ENCODE measurements around the gene FBXO27.
"Not testable (repeated sequence)": the region's sequence is repeated elsewhere in the genome, so short reads cannot be mapped to it uniquely, and the experiment has no call there.

The FBXO27 gene, protein sequence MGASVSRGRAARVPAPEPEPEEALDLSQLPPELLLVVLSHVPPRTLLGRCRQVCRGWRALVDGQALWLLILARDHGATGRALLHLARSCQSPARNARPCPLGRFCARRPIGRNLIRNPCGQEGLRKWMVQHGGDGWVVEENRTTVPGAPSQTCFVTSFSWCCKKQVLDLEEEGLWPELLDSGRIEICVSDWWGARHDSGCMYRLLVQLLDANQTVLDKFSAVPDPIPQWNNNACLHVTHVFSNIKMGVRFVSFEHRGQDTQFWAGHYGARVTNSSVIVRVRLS

DNA sequence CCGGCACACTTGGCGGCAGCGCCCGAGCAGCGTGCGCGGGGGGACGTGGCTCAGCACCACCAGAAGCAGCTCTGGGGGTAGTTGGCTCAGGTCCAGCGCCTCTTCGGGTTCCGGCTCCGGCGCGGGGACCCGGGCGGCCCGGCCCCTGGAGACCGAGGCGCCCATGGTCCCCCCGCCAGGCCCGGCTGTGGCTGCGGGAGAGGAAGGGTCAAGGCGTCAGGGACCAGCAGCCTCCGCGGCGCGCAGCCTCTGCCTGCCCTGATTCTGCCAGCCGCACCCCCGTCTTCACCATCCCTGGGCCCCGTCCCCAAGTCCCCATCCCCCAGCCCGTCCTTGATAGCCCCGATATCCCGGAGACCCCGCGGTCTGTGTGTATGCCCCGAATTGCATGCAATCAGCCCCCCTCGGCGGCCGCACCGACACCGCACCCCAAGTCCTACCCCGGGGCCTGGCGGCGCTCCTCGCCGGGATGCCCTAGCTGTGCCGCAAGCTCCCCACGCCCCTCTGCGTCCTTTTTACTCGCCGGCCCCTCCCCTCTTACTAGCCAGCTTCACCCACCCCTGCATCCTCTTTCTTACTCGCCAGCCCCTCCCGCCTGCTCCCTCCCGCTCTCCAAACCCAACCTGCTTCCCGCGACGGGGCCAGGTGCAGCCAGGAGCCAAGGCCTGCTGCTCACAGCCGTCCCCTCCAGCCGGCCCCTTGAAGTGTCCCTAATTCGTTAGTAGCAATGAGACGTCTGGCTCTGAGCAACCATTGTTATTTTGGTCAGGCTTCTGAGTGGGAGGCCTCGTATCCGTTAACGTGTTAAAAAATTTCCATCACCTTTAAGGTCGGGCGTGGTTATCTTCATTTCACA lies at the start of gene FBXO27:
TSS of gene FBXO27 (minus strand) at position 487 of the 856 bp plus-strand sequence. CDS start at position 165, 322 bp downstream.
- no peak for DNase-seq (ENCODE audit: low read depth, low spot score)
- Histone ChIP-seq H3K36me3 (ENCODE audit: control insufficient read depth, insufficient read depth, low read length) (peaks cover 3% of the 10 kb centered on the region; the same call in 1 of the 2 replicates), H3K27ac (ENCODE audit: low read length) (no peak within 1 kb of the TSS), H3K9me3 (ENCODE audit: control insufficient read depth, insufficient read depth, low read length) (no peaks in the 10 kb centered on the region), H3K4me1 (ENCODE audit: control insufficient read depth, insufficient read depth, low read length) (peaks cover 2% of the 10 kb centered on the region; the same call in 1 of the 2 replicates), H3K4me3 (ENCODE audit: low read length) (peak within 1 kb of the TSS; percentile 56; the same call in 1 of the 2 replicates), H3K27me3 (ENCODE audit: control insufficient read depth, insufficient read depth, low read length) (no peaks in the 10 kb centered on the region)
- WGBS (ENCODE audit: insufficient coverage, insufficient read length) = no CpG with 5 or more reads among the region's 66 CpGs

DNA sequence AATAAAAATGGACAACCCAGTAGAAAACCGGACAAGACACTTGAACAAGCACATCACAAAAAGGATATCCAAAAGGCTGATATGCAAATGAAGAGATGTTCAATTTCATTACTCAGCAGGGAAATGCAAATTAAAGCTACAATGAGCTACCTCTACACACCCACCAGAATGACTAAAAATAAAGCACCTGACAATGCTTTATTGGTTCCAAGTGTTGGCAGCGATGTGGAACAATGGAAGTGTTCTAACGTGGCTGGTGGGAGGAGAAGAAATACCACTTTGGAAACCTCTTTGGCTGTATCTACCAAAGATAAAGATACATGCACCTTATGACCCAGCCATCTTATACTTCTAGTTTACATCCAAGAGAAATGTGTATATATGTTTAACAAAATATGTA lies 48.1 kb upstream of the FBXO27 start:
- WGBS (ENCODE audit: insufficient coverage, insufficient read length) = no CpG with 5 or more reads among the region's 3 CpGs
- DNase-seq (ENCODE audit: low read depth, low spot score) = no peak
- Histone ChIP-seq H3K27ac (ENCODE audit: low read length) (no peak overlapping the region), H3K4me1 (ENCODE audit: control insufficient read depth, insufficient read depth, low read length) (peaks cover 2% of the 10 kb centered on the region; the same call in 1 of the 2 replicates), H3K4me3 (ENCODE audit: low read length) (no peak overlapping the region), H3K9me3 (ENCODE audit: control insufficient read depth, insufficient read depth, low read length) (no peaks in the 10 kb centered on the region), H3K36me3 (ENCODE audit: control insufficient read depth, insufficient read depth, low read length) (no peaks in the 10 kb centered on the region), H3K27me3 (ENCODE audit: control insufficient read depth, insufficient read depth, low read length) (peaks cover 15% of the 10 kb centered on the region; the same call in 1 of the 2 replicates)

DNA sequence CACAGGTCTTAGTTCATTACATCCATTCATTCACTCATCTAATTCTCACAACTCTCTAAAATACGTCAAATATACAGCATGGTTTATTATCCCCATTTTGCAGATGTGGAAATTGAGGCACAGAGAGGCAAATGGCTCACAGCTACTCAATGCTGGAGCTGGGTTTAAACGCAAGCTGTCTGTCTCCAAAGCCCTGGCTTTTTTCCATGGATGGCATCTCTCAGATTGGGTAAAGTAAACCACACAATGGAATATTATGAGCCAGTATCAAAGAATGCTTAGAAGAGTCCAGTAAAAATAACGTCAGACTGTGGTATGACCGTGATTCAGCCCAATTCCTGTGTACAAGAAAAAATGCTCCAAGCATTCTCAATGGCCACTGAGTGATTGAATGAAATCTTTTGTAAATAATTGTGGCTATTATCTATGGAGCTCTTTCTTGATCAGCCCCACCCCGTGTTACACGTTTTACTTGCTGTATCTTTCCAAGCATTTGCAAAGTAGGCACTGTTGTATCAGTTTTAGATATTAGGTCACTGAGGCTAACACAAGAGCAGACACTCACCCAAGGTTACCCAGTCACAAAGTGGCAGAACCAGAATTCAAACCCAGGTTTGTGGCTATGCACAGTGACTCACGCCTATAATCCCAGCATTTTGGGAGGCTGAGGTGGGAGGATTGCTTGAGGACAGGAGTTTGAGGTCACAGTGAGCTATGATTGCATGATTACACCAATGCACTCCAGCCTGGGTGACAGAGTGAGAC lies 46.3 kb upstream of the FBXO27 start:
- H3K4me1 ChIP-seq (ENCODE audit: control insufficient read depth, insufficient read depth, low read length) = no peaks in the 10 kb centered on the region
- 100% methylated on average over 1 of the region's 7 CpGs for WGBS (ENCODE audit: insufficient coverage, insufficient read length)
- H3K27me3 ChIP-seq (ENCODE audit: control insufficient read depth, insufficient read depth, low read length) = peaks cover 7% of the 10 kb centered on the region
- no peaks in the 10 kb centered on the region for H3K36me3 ChIP-seq (ENCODE audit: control insufficient read depth, insufficient read depth, low read length)
- no peak overlapping the region for H3K4me3 ChIP-seq (ENCODE audit: low read length)
- H3K9me3 ChIP-seq (ENCODE audit: control insufficient read depth, insufficient read depth, low read length) = no peaks in the 10 kb centered on the region
- no peak for DNase-seq (ENCODE audit: low read depth, low spot score)
- H3K27ac ChIP-seq (ENCODE audit: low read length) = no peak overlapping the region

DNA sequence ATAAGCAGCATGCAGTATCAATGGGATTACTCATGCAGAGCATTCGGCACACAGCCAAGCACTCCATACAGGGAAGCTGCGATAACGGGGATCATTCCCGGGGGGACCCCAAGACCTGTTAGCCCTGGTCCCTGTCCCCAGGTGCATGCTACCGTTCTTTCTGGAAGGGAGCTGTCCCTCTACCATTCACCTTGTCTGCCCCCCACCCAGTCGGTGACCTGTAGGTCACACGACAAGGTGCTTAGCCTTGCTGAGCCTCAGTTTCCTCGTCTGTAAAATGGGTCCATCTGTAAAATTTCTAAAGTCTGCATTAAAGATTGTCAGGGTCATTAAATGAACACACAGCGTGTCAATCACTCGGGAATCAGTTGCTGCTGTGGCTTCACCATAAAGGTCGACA lies 45.0 kb upstream of the FBXO27 start:
- Histone ChIP-seq H3K4me1 (ENCODE audit: control insufficient read depth, insufficient read depth, low read length) (no peaks in the 10 kb centered on the region), H3K36me3 (ENCODE audit: control insufficient read depth, insufficient read depth, low read length) (no peaks in the 10 kb centered on the region), H3K27ac (ENCODE audit: low read length) (no peak overlapping the region), H3K27me3 (ENCODE audit: control insufficient read depth, insufficient read depth, low read length) (no peaks in the 10 kb centered on the region; the same call in 1 of the 2 replicates), H3K4me3 (ENCODE audit: low read length) (no peak overlapping the region), H3K9me3 (ENCODE audit: control insufficient read depth, insufficient read depth, low read length) (no peaks in the 10 kb centered on the region)
- no CpG with 5 or more reads among the region's 11 CpGs for WGBS (ENCODE audit: insufficient coverage, insufficient read length)
- no peak for DNase-seq (ENCODE audit: low read depth, low spot score)

DNA sequence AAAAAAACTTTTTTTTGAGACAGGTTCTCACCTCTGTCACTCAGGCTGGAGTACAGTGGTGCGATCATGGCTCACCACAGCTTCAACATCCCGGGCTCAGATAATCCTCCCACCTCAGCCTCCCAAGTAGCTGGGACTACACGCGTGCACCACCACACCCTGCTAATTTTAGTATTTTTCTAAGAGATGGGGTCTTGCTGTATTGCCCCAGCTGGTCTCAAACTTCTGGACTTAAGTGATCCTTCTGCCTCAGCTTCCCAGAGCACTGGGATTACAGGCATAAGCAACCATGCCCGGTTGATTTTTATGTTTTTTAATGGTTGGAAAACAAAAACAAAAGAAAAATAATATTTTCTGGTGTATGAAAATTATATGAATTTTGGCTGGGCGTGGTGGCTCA lies 42.6 kb upstream of the FBXO27 start:
- H3K36me3 ChIP-seq (ENCODE audit: control insufficient read depth, insufficient read depth, low read length) = no peaks in the 10 kb centered on the region
- DNase-seq (ENCODE audit: low read depth, low spot score) = no peak
- WGBS (ENCODE audit: insufficient coverage, insufficient read length) = no CpG with 5 or more reads among the region's 6 CpGs
- H3K27me3 ChIP-seq (ENCODE audit: control insufficient read depth, insufficient read depth, low read length) = no peaks in the 10 kb centered on the region; the same call in 1 of the 2 replicates
- H3K27ac ChIP-seq (ENCODE audit: low read length) = no peak overlapping the region
- H3K4me1 ChIP-seq (ENCODE audit: control insufficient read depth, insufficient read depth, low read length) = no peaks in the 10 kb centered on the region
- no peaks in the 10 kb centered on the region for H3K9me3 ChIP-seq (ENCODE audit: control insufficient read depth, insufficient read depth, low read length)
- no peak overlapping the region for H3K4me3 ChIP-seq (ENCODE audit: low read length)

DNA sequence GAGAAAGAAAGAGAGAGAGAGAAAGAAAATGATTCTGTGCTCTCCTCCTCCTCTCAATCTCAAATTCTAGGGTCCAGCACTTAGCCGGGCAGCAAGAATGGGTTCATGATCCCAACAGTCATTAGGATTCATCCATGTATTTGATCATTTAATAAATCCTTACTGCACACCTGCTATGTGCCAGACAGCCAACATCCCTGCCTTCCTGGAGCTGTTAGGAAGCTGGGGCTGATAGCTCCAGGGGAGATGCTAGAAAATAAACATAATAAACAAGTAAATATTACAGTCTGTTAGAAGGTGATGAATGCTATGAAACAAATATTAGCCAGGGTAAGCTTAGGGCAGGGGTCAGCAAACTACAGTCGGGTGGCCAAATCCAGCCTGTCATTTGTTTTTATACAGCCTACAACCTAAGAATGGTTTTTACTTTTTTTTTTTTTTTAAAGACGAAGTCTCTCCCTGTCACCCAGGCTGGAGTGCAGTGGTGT lies 41.9 kb upstream of the FBXO27 start:
- Histone ChIP-seq H3K36me3 (ENCODE audit: control insufficient read depth, insufficient read depth, low read length) (no peaks in the 10 kb centered on the region), H3K27ac (ENCODE audit: low read length) (no peak overlapping the region), H3K9me3 (ENCODE audit: control insufficient read depth, insufficient read depth, low read length) (no peaks in the 10 kb centered on the region), H3K27me3 (ENCODE audit: control insufficient read depth, insufficient read depth, low read length) (no peaks in the 10 kb centered on the region; the same call in 1 of the 2 replicates), H3K4me1 (ENCODE audit: control insufficient read depth, insufficient read depth, low read length) (no peaks in the 10 kb centered on the region), H3K4me3 (ENCODE audit: low read length) (no peak overlapping the region)
- DNase-seq (ENCODE audit: low read depth, low spot score) = no peak
- WGBS (ENCODE audit: insufficient coverage, insufficient read length) = no CpG with 5 or more reads among the region's 3 CpGs

DNA sequence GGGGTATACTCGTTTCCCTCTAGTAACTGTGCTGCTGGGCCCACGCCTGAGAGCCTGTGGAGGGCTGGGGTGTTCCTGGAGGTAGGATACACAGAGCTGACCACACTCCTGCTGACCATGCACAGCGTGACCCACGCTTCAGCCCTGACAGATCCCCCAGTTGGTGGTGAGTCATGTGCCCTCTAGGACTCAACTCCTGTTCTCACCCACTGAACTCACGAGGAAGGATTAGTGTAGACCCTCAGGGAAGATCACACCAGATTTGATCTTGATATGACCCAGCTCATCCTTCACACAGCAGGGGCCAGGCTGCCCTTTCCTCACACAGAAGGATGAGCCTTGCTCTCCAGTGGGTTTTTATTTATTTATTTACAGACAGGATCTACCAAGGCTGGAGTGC lies 38.5 kb upstream of the FBXO27 start:
- no peak for DNase-seq (ENCODE audit: low read depth, low spot score)
- Histone ChIP-seq H3K36me3 (ENCODE audit: control insufficient read depth, insufficient read depth, low read length) (no peaks in the 10 kb centered on the region), H3K27me3 (ENCODE audit: control insufficient read depth, insufficient read depth, low read length) (no peaks in the 10 kb centered on the region; the same call in 1 of the 2 replicates), H3K9me3 (ENCODE audit: control insufficient read depth, insufficient read depth, low read length) (no peaks in the 10 kb centered on the region), H3K4me3 (ENCODE audit: low read length) (no peak overlapping the region), H3K4me1 (ENCODE audit: control insufficient read depth, insufficient read depth, low read length) (no peaks in the 10 kb centered on the region), H3K27ac (ENCODE audit: low read length) (no peak overlapping the region)
- WGBS (ENCODE audit: insufficient coverage, insufficient read length) = no CpG with 5 or more reads among the region's 5 CpGs

DNA sequence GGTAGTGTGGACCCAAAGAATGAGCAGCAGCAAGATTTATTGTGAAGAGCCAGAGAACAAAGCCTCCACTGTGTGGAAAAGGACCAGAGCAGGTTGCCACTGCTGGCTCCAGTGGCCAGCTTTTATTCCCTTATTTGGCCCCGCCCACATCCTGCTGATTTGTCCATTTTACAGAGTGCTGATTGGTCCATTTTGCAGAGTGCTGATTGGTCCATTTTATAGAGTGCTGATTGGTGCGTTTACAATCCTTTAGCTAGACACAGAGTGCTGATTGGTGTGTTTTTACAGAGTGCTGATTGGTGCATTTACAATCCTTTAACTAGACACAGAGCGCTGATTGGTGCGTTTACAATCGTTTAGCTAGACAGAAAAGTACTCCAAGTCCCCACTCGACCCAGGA lies 35.9 kb upstream of the FBXO27 start:
- not testable (repeated sequence) for H3K9me3 ChIP-seq (ENCODE audit: control insufficient read depth, insufficient read depth, low read length); H3K36me3 ChIP-seq (ENCODE audit: control insufficient read depth, insufficient read depth, low read length); DNase-seq (ENCODE audit: low read depth, low spot score); H3K4me3 ChIP-seq (ENCODE audit: low read length); H3K27ac ChIP-seq (ENCODE audit: low read length); H3K4me1 ChIP-seq (ENCODE audit: control insufficient read depth, insufficient read depth, low read length); H3K27me3 ChIP-seq (ENCODE audit: control insufficient read depth, insufficient read depth, low read length)
- WGBS (ENCODE audit: insufficient coverage, insufficient read length) = no CpG with 5 or more reads among the region's 6 CpGs

DNA sequence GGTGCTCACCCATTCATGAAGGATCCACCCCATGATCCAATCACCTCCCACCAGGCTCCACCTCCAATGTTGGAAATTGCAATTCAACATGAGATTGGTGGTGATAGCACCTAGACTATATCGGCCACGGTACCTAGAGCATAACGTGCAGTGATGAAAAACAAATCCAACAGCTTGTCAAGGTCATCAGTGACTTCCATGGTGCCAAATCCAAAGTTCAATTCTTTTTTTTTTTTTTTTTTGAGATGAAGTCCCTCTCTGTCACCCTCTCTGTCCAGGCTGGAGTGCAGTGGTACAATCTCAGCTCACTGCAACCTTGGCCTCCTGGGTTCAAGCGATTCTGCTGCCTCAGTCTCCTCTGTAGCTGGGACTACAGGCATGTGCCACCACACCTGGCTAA lies 34.8 kb upstream of the FBXO27 start:
- Histone ChIP-seq H3K4me3 (ENCODE audit: low read length) (no peak overlapping the region), H3K4me1 (ENCODE audit: control insufficient read depth, insufficient read depth, low read length) (no peaks in the 10 kb centered on the region), H3K27me3 (ENCODE audit: control insufficient read depth, insufficient read depth, low read length) (no peaks in the 10 kb centered on the region), H3K27ac (ENCODE audit: low read length) (no peak overlapping the region), H3K9me3 (ENCODE audit: control insufficient read depth, insufficient read depth, low read length) (no peaks in the 10 kb centered on the region), H3K36me3 (ENCODE audit: control insufficient read depth, insufficient read depth, low read length) (no peaks in the 10 kb centered on the region)
- DNase-seq (ENCODE audit: low read depth, low spot score) = no peak
- WGBS (ENCODE audit: insufficient coverage, insufficient read length) = no CpG with 5 or more reads among the region's 4 CpGs

DNA sequence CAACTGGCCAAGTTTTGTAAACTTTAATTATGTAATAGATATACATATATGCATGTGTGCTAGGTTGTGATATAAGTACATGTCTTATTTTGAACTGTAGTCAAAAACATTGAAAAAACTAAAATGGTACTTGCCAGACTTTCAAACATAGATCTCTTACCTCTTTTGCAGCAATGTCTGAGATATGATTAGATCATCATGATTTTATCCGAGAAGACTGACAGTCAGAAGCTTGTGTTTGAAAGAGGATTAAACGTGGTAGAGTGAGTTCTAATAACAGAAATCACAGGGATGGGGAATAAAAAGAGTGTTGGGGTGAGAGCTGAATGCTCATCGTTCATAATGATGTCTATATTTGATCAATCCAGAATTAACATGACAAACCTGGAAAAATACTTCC lies 33.6 kb upstream of the FBXO27 start:
- no peak for DNase-seq (ENCODE audit: low read depth, low spot score)
- no peaks in the 10 kb centered on the region for H3K27me3 ChIP-seq (ENCODE audit: control insufficient read depth, insufficient read depth, low read length)
- no peaks in the 10 kb centered on the region for H3K36me3 ChIP-seq (ENCODE audit: control insufficient read depth, insufficient read depth, low read length)
- H3K4me1 ChIP-seq (ENCODE audit: control insufficient read depth, insufficient read depth, low read length) = no peaks in the 10 kb centered on the region
- WGBS (ENCODE audit: insufficient coverage, insufficient read length) = 100% methylated on average over 1 of the region's 3 CpGs
- no peaks in the 10 kb centered on the region for H3K9me3 ChIP-seq (ENCODE audit: control insufficient read depth, insufficient read depth, low read length)
- H3K27ac ChIP-seq (ENCODE audit: low read length) = no peak overlapping the region
- H3K4me3 ChIP-seq (ENCODE audit: low read length) = no peak overlapping the region

Data from iPS DF 6.9 (cell line).